Heart right ventricle (tissue), 16 donors: ENCODE measurements around the gene UBE2L3. TPM values are rescaled to one million over a fixed set of nuclear protein-coding genes. Genes with fewer than 3 reads are reported as not detected.
"Not testable (repeated sequence)": the region's sequence is repeated elsewhere in the genome, so short reads cannot be mapped to it uniquely, and the experiment has no call there.

Source experiments
- ATAC-seq, 8 donors: fragments of 200-7000 bp; cut with Tn5 transposase; one replicate each; pipeline ENCODE4 v1.9.1; 2020; ENCODE audit warnings: mild to moderate bottlenecking in 8 of 8, moderate library complexity in 8 of 8, moderate number of reproducible peaks in 1 of 8
- DNase-seq, 2 donors: peaks; one replicate each; pipeline ENCODE4 v3.0.0-alpha.2; 2020
- H3K27ac ChIP-seq, 10 donors: fragments of 200-600 bp; sonication (generic) in 2 of 10; one replicate each; pipeline versions ENCODE4 v1.5.0 to v1.8.0; 2020 to 2022; ENCODE audit warnings: mild to moderate bottlenecking in 3 of 10
- H3K27me3 ChIP-seq, 7 donors: fragments of 200-600 bp; one replicate each; pipeline ENCODE4 v1.8.0; 2021 to 2022; ENCODE audit warnings: mild to moderate bottlenecking in 2 of 7
- H3K36me3 ChIP-seq, 9 donors: fragments of 200-600 bp; sonication (generic) in 1 of 9; one replicate each; pipeline versions ENCODE4 v1.5.0 to v1.8.0; 2020 to 2022; ENCODE audit warnings: mild to moderate bottlenecking in 2 of 9
- H3K4me1 ChIP-seq, 9 donors: fragments of 200-600 bp; sonication (generic) in 1 of 9; one replicate each; pipeline versions ENCODE4 v1.5.0 to v1.8.0; 2020 to 2022; ENCODE audit warnings: mild to moderate bottlenecking in 4 of 9
- H3K4me3 ChIP-seq, 10 donors: fragments of 200-600 bp; sonication (generic) in 2 of 10; one replicate each; pipeline versions ENCODE4 v1.5.0 to v1.8.0; 2020 to 2022; ENCODE audit warnings: mild to moderate bottlenecking in 7 of 10, moderate library complexity in 2 of 10
- H3K9me3 ChIP-seq, 11 donors: fragments of 200-600 bp in 10 of 11; sonication (generic) in 2 of 11; one replicate each; pipeline versions ENCODE4 v1.5.0 to v1.8.0; 2013 to 2022; ENCODE audit warnings: mild to moderate bottlenecking in 2 of 11, control low read depth in 1 of 11, moderate library complexity in 1 of 11
- WGBS, 2 donors: extraction: QIAGEN DNeasy Blood & Tissue Kit; methylation state at CpG; one replicate each; pipeline ENCODE4 v1.1.7; 2013; ENCODE audit warnings: inconsistent platforms in 1 of 2; 5-methylcytosine and 5-hydroxymethylcytosine counted together
- intact Hi-C, 10 donors: fragments of 100-400 bp; cut with DNase I; formaldehyde crosslinking; loops; one replicate each; pipeline versions ENCODE4 v1.11.1 to v1.14.2; 2022
- polyA plus RNA-seq, 2 donors: library from polyadenylated mRNA; stranded (reverse); fragments of 200-250 nt; gene quantifications; one replicate each; pipeline ENCODE4 v1.2.3, GENCODE V29; 2013
- total RNA-seq, 10 donors: library from RNA; stranded (reverse); fragmentation: NEBNext Ultra II Directional in 3 of 10; extraction: Animal tissue kit (Norgen Biotek cat#: 25700) in 3 of 10; gene quantifications; one replicate each; pipeline versions ENCODE4 v1.2.1 to v1.2.4, GENCODE V29; 2021 to 2023
- TF ChIP-seq, protein P1 (sequence below), 9 donors: fragments of 200-600 bp; sonication (generic) in 2 of 9; IDR thresholded peaks; one replicate each; pipeline versions ENCODE4 v1.5.0 to v1.8.0; 2021 to 2022; ENCODE audit warnings: antibody characterized with exemption in 9 of 9, mild to moderate bottlenecking in 5 of 9, moderate library complexity in 1 of 9
- donor health status: Arrhythmogenic right ventricular cardiomyopathy.
- donor health status: ischemic (EF 13 %, LVEDD 7.1; RV severe dilation, severe dysfunction).
- donor health status: healthy with polysubstance abuse.
- donor health status: DM: no; HTN: yes; CAD: no.
- donor health status: DM: no; HTN: no; CAD: no.
- donor health status: ischemic (EF 25% LVEDD 6.9; RV normal size, moderate dysfunction).
- donor health status: ischemic (EF 25% LVEDD 5.7; RV mildly dilated, moderate dysfunction).
- donor health status: healthy.
- donor health status: DM: yes; HTN: yes; CAD: no.
- donor health status: Ischemic cardiomyopathy.
- donor health status: ischemic (EF 35%, LVEDD 5.7; RV mildly dilated, moderate dysfunction).
- donor health status: nonischemic (EF 11% LVEDD 7.7; RV severe dilation, severe dysfunction).
- donor health status: DM: yes; HTN: yes; CAD: no.
- donor health status: PGD.
- donor health status: ischemic (EF 29% LVEDD 5.4; RV normal size, mild dysfunction).
- donor health status: nonischemic (EF 23%, LVEDD 6.1; RV moderate dilation, normal function).

UBE2L3 gene
- total and polyA plus RNA-seq, 12 donors, result 43.1 to 63.6 (median 50.1) TPM

DNA sequence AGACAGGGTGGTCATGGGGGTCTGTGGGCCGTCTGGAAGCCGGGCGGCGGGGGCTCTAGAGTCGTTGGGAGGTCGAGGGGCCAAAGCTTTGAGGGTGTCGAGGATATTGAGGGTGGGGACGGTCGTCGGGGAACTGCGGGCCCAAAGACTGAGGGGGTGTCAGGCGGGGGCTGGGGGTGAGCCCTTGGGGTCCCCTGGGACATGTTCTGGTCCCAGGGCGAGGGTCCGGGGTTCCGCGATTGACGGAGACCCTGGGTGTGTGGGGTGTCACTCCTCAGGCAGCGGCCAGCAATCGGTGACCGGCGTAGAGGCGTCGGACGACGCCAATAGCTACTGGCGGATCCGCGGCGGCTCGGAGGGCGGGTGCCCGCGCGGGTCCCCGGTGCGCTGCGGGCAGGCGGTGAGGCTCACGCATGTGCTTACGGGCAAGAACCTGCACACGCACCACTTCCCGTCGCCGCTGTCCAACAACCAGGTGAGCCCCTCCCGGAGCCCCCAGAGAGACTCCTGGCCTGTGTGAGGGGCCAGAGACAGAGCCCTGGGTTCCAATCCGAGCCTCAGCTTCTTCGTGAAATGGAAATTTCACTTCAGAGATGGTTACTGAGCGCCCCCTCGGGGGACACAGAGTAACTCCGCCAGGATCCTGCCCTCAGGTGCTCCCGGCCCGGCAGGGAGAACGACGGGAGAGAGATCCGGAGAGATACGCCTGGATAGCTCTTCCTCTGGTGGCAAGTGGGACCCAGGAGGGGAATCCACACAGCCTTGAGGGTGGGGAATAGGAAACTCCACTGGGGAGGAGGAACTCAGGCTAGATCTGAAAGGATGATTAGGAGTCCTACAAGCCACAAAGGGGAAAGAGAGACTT lies 75.3 kb downstream of the UBE2L3 start:
- TF ChIP-seq, protein P1, sequence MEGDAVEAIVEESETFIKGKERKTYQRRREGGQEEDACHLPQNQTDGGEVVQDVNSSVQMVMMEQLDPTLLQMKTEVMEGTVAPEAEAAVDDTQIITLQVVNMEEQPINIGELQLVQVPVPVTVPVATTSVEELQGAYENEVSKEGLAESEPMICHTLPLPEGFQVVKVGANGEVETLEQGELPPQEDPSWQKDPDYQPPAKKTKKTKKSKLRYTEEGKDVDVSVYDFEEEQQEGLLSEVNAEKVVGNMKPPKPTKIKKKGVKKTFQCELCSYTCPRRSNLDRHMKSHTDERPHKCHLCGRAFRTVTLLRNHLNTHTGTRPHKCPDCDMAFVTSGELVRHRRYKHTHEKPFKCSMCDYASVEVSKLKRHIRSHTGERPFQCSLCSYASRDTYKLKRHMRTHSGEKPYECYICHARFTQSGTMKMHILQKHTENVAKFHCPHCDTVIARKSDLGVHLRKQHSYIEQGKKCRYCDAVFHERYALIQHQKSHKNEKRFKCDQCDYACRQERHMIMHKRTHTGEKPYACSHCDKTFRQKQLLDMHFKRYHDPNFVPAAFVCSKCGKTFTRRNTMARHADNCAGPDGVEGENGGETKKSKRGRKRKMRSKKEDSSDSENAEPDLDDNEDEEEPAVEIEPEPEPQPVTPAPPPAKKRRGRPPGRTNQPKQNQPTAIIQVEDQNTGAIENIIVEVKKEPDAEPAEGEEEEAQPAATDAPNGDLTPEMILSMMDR (IDR thresholded peaks at IDR 0.05), result peak in 8 of 9 donors; percentile 6 to 61 (median 51)
- Histone ChIP-seq H3K9me3 (no peaks in the 10 kb centered on the region), H3K4me3 (peak overlapping the region; percentile 51 to 91 (median 80)), H3K36me3 (peaks cover 0 to 23% (median 0%) of the 10 kb centered on the region in 9 donors), H3K27ac (peak overlapping the region in 9 of 10 donors; percentile 54 to 82 (median 64)), H3K27me3 (no peaks in the 10 kb centered on the region), H3K4me1 (peaks cover 0 to 34% (median 29%) of the 10 kb centered on the region in 9 donors)
- peak in 1 of 2 donors; percentile 30 for DNase-seq
- peak in 1 of 8 donors; percentile 4 for ATAC-seq
- intact Hi-C loops, result loop anchor here in 1 of 10 donors (1.0 kb wide), 1 partner anchor 13 kb away; the partner anchor contains the start of gene YDJC
- 2% methylated on average over 56 of the region's 56 CpGs for WGBS, 2 donors

GRCh38 chr22:21643533-21644357 lies 76.2 kb downstream of the UBE2L3 start:
- Histone ChIP-seq H3K4me3 (peak overlapping the region in 2 of 10 donors; percentile 89 to 91), H3K36me3 (peaks cover 0 to 30% (median 0%) of the 10 kb centered on the region in 9 donors), H3K27ac (no peak overlapping the region), H3K4me1 (peaks cover 0 to 34% (median 29%) of the 10 kb centered on the region in 9 donors), H3K9me3 (no peaks in the 10 kb centered on the region), H3K27me3 (no peaks in the 10 kb centered on the region)
- intact Hi-C loops, result no loop called here
- ATAC-seq (no peak), DNase-seq (no peak)
- TF ChIP-seq, protein P1 (IDR thresholded peaks at IDR 0.05), result no peak
- 89 to 90% methylated on average over 22 of the region's 22 CpGs for WGBS, 2 donors

DNA sequence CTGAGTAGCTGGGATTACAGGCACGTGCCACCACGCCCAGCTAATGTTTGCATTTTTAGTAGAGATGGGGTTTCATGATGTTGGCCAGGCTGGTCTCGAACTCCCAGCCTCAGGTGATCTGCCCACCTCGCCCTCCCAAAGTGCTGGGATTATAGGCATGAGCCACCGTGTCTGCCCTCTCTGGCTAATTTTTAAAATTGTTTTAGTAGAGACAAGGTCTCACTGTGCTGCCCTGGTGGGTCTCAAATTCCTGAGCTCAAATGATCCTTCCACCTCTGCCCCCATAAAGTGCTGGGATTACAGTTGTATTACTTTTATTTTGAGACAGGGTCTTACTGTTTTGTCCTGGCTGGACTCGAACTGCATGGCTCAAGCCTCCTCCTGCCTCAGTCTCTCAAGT lies 78.0 kb downstream of the UBE2L3 start:
- DNase-seq, H3K27ac ChIP-seq, ATAC-seq, H3K4me3 ChIP-seq, intact Hi-C loops, H3K27me3 ChIP-seq, H3K9me3 ChIP-seq: not testable (repeated sequence)
- peaks cover 0 to 39% (median 0%) of the 10 kb centered on the region in 9 donors for H3K36me3 ChIP-seq
- peaks cover 0 to 38% (median 29%) of the 10 kb centered on the region in 9 donors for H3K4me1 ChIP-seq
- WGBS, 2 donors, result 94% methylated on average over 6 of the region's 6 CpGs

DNA sequence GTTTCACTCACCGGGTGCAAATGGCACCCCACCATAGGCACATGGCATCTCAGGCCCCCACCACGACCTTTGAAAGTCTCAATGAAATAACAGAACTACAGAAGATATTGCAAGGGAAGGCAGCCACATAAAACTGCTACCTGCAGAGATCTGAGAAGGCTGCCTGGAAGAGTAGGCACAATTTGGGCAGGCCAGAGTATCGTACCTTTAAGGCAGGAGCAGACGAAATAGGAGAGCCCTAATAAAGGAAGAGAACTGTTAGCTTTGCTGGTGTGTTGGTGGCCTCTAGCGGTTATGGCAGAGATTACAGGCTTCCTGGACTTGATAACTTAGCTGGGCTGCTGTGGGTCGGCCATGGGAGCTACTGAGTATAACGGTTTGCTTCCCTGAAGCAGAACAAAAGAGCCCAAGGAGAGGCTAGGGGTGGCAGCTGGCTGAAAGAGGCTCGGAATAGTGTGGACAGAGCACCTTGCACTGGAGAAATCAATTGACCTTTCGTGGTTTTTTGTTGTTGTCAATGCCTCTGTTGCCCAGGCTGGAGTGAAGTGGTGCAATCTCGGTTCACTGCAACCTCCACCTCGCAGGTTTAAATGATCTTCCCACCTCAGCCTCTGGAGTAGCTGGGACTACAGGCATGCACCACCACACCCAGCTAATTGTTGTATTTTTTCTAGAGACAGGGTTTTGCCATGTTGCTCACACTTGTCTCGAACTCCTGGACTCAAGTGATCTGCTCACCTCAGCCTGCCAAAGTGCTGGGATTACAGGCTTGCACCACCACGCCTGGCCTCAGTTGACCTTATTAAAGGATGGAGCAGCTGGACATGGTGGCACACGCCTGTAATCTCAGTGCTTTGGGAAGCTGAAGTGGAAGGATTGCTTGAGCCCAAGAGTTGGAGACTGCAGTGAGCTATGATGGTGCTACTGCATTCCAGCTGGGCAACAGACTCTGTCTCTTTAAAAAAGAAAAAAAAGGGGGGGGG lies 79.4 kb downstream of the UBE2L3 start:
- H3K9me3 ChIP-seq, result no peaks in the 10 kb centered on the region
- no peak overlapping the region for H3K4me3 ChIP-seq
- peaks cover 5 to 42% (median 33%) of the 10 kb centered on the region in 9 donors for H3K4me1 ChIP-seq
- intact Hi-C loops, result no loop called here
- peak in 6 of 8 donors; percentile 8 to 38 (median 29) for ATAC-seq
- TF ChIP-seq, protein P1 (IDR thresholded peaks at IDR 0.05), result peak; percentile 63 to 91 (median 87)
- no peaks in the 10 kb centered on the region for H3K27me3 ChIP-seq
- WGBS, 2 donors, result 44 to 47% methylated on average over 14 of the region's 14 CpGs
- H3K36me3 ChIP-seq, result peaks cover 0 to 39% (median 0%) of the 10 kb centered on the region in 9 donors
- H3K27ac ChIP-seq, result no peak overlapping the region
- peak; percentile 56 to 78 for DNase-seq
